Measurements from ENCODE around the gene PNCK.

The PNCK gene

DNA sequence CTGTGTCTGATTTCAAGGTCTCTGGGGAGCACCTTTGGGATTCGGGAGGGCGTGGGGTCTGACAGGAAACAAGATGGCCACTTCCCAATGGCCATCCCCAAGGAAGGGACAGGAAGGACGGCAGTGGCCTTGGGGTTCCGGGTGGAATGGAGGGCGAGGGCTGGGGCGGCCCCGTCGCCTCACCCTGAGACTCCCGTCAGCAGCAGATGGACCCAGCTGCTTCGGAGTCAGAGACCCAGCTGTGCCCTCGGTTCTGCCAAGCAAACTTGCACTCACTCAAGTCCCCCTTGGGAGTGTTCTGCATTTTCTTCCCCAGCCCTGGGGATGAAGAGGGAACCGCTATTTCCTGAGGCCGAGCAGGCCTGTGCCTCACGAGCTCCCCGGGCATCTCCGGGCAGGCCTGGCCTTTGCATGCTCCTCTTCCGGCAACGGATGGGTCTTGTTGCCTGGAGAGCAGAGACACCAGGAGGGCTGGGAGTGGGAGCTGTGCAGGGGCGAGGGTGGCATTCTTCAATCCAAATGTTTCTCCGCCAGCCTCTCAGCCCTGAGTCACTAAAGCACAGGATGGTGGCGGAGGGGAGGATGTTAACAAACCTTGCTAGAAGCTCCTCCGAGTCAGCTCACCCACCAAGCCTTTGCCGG lies 33.4 kb downstream of the PNCK start:
- DNase-seq = no peak

DNA sequence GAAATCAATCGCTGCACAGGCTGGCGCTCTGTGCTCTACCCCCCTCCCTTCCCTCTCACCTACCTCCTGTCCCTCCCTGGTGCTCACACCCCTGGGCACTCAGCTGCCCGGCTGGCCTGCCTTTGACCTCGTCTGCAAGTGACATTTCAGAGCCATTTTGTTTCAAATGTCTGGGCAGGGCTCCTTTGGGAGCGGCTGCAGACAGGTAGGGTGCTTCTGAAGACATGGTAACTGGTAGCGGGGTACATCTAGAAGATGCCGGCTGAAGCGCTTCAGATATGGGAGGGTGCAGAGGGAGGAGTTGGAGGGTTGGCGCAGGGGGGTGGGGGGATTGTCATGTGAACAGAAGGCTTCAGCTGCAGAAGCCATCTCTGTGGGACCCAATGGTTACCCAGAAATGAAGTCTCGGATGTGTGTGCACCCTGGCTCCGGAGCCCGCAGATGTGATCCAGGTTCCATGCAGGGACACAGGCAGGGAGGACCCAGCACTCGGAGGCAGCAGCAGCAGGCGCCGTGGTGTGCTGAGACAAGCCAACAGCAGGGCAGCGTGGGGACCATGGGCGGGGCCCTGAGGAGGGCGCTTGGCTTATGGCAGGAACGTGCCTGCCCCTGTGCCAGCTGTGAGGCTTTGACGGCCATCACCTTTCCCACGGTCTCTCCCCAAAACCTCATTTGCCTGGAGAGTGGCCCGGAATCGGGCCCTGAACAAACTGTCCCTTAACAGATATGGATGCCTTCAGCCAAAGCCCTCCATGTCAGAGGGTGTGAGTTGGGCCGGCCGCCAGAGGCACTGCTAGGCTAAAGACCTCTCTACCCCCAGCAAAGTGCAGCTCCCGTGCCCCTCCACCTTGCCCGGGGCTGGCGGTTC lies 34.2 kb downstream of the PNCK start:
- DNase-seq = no peak

DNA sequence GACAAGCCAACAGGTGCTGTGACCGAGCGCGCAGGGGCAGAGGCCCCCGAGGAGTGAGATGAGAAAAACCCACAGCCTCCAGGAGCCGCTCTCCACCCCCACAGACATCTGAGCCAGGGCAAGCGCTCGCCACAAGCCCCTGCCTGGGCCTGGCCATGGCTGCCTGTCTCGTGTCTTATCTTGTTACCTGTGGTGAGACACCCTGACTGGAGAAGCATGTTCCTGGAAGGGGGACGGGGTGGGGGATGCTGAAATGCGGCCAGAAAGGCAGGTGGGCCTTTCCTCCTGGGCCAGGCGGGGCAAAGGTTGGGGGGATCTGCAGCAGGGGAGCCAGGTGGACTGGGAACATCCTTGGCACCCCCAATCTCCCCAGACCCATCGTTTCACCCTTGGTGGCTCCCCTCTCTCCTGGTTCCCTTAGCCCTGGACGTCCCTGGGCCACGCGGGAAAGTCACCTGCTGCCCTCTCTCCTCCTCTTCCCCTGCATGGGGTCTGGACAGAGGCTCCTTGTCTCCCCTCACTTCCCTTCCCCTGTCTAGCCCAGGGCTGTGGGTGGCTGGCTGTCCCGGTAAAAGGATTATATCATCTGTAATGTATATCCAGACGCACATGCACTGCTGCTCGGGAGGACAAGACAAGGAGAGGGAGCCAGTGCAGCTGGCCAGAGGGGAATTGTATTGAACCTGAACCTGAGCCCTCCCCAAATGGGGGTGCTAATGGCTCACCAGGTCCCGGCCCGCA lies 35.0 kb downstream of the PNCK start:
- no peak for DNase-seq

DNA sequence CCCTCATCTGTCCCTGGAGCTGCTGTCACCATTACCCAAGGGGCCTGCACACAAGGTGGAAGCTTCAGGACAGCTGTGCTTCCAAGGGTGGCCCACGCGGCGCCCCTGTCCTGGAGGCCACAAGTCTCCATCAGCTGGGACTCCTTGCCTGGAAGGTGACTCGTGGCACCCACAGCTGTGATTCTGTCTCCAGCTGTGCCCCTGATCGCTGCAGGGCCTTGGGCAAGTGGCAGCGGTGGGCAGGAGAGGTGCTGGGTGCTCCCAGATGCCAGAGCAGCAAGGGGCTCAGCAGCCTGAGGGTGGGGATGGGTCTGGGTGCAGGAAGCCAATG lies 35.6 kb downstream of the PNCK start:
- DNase-seq = no peak

DNA sequence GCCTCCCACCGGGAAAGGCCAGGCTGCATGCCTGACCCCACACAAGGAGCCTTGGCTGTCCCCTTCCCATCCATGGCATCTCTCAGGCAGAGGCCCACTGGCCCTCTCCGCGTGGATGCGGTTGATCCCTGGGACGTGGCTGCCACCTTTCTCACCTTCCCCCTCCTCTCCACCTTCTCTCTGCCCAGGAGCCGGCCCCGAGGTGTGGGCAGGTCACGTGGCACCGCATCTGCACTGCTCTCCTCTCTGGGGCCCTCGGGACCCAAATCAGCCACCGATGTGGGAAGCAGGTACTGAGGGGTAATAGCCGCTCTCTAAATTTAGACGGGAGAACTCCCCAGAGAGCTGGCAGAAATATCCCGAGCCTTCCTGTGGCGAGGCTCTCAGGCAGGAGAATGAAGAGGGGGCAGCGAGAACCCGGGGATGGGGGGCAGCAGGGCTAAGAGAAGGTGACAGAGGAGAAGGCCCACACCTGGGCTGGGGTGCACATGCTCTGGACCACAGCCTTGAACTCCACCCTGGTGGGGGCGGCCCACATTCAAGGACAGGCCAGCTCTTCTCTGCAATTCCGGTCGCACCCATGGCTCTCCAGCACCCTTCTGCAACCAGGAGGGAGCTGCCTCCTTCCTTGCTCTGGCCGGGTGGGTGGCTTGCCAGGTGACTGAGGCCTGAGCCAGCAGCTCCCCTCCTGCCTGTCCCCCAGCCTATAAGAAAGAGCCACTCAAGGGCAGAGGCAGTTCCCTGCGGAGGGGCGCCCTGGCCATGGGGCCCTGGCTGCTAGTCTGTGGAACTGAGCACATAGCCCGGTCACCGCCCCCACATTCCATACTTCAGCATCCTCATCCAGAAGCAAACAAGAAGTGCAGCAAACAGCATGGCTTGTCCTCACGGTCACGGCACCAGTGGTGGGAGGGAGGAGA lies 36.2 kb downstream of the PNCK start:
- DNase-seq = no peak

DNA sequence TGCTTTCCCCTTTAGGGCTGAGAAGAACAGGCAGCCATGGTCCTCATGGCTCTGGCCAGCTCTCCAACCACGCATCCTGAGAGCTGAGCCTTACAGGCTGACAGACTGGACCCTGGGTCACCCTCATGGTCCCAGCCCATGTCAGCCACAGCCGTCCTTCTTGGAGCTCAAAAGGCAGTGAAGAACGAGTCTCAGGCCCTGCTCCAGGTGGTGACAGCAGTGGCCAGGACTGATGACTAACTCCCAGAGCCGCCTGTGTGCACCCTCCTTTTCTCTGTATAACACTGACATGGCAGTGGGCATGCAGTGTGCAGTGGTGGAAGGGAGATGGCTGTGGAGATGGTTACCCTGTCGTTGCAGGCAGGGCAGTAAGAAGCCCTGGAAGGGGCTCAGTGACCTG lies 36.9 kb downstream of the PNCK start:
- DNase-seq = no peak

DNA sequence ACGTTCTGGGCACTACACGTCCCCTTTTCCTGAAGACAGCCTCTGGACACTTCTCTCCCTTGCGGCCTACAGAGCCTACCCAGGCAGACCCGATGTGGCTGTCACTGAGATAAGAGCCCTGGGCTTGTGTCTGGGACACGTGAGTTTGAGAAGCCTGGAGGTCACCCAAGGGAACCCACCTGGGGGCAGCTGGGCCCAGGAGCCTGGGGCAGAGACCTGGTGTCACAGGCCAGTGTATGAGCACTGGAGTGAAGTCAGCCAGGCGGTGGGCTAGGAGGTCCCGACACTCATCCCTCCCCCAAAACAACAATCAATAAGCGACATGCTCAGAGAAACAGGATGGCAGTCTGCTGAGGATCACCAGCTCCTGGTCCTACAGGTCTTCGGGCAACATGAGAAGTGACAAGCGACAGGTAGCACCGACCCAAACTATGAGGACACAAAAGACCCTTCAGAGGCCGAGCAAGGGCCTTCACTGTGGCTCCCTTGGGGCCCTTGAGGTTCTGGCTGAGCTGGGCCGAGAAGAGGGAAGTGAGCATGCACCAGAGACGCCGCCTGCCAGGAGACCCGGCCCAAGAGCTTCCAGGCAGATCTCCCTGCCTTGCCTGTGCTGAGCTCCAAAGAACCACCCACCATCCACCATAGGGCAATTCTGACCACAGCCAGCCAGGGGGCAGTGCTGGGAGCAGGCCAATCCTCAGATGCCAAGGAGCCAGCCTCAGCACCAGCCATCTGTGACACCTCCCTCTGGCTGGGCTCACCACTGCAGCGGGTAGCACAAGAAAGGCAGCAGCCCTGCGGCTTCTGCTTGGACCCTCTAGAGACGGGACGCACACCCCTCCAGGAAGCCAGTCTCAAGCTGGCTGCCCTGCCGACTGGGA lies 37.6 kb downstream of the PNCK start:
- no peak for DNase-seq

DNA sequence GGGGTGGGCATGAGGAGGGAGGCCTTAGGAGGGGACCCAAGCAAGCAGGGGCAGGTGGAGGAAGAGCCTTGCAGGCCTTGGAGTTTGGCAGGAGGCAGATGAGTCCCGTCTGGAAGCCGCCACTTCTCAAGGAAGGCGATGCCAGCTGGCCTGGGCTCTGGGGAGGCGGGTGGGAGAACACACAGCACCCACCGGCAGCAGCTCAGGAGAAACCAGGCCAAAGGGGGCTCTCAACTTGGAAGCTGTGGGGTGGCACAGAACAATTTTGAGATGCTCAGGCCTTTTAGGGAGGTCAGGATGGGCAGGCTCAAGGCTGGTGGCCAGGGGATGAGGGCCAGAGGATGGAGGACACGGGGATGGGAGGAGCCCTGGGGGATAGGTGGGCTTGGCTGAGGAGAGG lies 38.2 kb downstream of the PNCK start:
- DNase-seq = no peak

DNA sequence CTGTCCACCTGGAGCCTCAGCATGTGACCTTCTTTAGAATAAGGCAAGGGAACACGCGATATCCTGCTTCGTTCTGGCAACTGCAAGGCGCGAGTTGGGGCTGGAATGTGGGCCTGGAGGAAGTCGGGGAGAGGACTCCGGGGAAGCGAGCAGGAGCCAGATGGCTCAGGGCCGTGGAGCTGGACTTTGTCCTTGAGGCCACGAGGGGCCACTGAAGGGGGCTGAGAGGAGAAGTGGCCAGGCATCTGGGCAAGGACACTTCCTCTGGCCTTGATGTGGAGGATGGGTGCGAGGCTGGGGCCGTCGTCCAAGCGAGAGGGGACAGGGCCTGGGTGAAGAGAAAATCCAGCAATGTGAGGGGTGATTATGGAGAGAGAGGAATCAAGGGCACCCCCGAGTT lies 38.8 kb downstream of the PNCK start:
- DNase-seq = no peak

DNA sequence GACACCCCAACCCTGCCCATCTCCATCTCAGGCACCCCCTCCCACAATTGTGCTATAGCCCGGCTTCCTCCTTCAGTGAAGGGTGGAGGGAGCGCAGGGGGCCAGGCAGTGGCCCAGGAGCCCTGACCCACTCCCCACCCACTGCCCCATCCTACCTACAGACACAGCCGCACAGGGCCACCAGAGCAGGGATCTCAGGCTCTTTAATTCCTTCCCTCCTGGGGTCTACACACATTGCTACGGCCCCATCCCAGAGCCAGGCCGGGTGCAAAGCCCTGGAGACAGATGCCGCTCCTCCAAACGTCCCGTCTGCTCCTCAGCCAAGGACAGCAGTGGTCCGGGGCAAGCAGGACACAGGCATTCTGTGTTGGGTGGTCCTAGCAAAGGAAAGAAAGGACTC lies 39.4 kb downstream of the PNCK start:
- no peak for DNase-seq

DNA sequence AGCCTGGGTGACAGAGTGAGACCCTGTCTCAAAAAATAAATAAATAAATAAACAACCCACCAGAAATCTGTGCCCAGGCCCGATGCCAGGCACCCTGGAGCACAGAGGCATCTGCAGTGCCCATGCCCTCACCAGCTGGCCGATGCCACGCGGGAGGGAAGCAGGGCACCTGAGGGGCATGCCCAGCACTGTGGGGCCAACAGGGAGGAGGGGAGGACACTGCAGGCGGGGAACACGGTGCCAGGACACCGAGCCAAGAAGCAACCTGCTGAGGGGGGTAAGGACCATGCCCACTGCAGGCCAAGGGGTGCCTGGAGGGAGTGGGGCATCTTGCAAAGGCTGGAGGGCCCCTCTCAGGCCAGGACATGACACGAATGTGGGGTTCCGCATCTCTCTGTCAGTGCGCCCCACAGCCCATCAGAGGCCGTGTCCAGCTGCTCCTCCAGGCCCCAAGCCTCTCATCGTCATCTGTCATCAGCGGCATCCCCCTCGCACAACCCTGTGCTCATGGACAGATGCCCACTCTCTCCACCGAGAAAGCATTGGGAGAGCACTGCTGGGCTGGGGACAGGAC lies 39.9 kb downstream of the PNCK start:
- DNase-seq = no peak

DNA sequence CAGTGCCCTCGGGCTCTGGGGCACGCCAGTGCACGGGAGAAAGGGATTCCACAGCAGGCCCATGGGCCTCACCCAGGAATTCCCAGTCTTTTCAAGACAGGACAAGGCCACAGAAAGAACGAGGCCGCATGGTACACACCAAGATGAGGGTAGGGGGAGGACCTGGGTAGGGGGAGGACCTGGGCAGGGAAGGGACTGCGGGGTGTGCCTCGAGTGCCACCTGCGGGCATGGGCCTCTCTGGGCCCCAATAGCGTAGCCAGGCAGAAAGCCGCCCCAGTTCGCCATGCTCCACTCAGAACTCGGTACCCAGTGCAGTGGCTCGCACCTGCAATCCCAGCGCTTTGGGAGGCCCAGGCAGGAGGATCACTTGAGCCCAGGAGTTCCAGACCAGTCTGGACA lies 40.6 kb downstream of the PNCK start:
- DNase-seq = no peak

DNA sequence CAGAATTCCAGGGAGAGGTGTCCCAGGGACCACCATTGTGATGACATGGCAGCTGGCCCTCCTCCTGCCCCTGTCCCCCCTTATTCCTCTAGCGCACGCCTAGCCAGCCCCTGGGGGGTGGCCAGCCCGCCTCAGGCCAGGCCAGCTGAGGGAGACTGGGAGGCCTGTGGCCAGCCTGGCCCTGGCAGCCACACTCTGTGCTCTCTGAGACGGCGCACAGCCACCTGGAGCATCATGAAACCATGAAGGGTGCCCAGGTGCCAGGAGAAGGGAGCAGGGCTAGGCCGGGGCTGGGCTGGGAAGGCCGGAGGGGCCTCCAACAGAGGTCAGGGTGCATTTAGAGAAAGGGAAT lies 41.0 kb downstream of the PNCK start:
- no peak for DNase-seq

DNA sequence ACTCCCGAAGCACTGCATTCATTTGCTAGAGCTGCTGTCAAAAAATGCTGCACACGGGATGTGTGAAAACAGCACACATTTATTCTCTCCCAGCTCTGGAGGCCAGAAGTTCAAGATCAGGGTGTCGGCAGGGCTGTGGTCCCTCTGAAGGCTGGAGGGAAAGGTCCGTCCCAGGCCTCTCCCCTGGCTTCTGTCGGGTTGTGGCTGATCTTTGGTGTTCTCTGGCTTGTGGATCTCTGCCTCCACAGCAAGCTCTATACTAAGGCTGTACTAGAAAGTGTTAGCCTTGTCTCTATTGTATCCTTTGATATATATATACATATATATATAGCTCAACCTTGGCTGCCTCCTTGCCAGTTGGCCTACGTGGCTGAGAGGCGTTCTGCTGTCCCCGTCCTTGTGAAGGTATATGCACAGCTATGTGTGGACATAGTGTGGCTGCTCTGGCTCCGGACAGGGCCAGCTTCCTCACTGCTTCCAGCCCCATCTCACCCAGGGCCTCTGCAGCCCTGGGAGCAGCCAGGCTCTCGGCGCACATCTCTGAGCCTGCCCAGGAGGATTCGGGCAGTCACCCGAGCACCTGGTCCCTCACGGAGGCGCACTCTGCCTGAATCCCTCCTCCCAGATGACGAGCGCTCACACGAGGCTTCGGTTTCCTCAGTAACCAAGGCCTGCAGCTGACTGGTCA lies 41.6 kb downstream of the PNCK start:
- no peak for DNase-seq

DNA sequence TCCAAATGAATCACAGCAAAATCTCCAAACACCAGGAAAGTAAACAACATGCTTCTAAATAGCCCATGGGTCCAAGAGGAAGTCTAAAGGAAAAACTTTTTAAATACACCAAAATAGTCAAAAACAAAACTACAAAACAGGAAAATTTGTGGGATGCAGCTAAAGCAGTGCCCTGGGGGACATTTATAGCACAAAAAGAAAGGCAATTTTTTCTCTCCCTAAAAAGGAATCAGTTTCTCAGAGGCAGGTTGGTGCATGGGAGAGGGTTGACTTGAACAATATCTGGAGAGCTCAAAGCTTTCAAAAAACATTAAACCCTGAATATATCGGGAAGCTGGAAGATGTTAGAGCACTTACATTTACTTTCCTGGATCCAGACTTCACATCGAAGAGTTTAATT lies 42.3 kb downstream of the PNCK start:
- DNase-seq = no peak

DNA sequence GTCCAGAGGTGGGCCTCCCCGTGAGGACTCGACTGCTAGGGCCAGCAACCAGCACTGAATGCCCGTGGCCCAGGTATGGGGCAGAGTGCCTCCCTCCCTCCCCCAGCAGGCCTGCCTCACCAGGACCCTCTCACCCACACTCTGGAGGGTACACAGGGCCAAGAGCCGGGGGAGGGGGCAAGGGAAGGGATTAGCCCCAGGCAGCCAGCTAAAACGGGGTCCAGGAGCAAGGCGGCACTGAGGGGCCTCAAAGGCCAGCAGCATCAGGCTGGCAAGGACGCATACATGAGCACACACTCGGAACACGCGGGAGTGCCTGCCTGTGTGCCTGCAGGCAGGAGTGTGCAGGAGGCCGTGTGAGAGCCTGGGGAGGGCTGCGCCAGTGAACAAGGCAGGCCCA lies 44.9 kb downstream of the PNCK start:
- no peak for DNase-seq

DNA sequence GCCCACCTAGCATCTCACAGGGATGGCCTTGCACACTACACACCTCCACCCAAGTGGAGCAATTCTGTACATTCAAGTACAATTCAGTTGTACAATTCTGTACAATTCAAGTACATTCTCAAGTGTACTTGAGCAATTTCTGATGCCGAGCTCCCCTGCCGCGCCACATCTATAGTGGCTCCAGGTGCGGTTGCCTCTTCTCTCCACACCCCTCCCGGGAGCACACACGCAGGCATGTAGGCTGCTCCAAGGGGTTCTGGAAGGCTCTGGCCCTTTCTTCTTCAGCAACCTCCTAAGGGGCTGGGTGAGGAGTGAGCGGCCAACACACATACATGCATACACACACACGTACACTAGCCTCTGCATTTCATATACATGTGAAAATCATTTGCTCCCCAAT lies 45.5 kb downstream of the PNCK start:
- no peak for DNase-seq

DNA sequence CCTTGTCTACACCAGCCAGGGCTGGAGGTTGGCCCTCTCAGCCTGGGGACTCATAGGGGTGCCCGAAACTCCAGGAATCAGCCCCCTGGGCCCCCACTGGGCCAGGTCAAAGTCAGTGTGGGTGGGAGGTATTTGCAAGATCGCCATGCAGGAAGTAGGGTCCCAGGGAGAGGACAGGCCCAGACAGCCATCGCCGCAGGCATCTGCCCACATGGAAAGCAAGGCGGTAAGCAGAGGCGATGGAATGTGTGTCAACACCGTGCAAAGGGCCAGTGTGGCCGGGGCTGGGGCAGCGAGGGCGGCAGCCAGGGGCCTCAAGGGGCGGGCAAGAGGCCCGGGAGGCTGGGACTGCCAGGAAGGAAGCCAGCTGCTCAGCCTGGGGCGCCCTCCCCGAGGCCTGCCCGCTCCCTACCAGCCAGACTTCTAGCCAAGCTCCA lies 45.9 kb downstream of the PNCK start:
- no peak for DNase-seq

DNA sequence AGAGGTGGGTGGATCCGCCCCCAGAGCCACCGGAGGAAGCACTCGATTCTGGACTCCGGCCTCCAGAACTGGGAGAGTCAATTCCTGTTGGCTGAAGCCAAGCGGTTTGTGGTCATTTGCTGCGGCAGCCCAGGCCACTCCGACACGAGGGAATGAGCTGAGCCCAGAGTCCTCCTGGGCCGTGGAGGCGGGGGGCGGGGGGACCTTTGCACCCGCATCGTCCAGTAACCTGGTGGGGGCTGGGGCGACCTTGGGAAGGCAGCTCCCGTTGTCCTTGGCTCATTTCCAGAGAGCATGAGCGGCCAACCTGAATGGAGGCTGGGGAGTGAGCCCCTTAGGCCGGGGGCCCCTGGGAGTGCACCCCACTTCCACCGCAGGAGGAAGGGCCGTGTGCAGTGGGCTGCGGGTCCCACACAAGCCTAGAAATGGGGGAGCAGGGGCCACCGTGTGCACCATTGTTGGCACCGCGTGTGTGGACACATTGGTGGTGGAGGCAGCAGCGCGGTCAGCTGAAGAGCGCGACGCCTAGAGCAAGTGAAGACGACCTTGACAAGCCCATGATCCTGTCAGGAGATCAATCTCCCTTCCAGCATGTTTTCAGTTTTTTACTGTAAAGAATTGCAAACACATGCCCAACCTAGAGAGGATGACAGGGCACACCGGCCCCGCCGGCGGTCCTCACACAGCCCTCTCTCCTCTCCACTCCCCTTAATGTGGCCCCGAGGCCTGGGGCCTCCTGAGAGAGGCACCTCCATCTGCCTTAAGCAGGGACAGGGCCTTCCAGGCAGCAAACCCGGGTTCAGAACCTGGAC lies 46.5 kb downstream of the PNCK start:
- DNase-seq = no peak

DNA sequence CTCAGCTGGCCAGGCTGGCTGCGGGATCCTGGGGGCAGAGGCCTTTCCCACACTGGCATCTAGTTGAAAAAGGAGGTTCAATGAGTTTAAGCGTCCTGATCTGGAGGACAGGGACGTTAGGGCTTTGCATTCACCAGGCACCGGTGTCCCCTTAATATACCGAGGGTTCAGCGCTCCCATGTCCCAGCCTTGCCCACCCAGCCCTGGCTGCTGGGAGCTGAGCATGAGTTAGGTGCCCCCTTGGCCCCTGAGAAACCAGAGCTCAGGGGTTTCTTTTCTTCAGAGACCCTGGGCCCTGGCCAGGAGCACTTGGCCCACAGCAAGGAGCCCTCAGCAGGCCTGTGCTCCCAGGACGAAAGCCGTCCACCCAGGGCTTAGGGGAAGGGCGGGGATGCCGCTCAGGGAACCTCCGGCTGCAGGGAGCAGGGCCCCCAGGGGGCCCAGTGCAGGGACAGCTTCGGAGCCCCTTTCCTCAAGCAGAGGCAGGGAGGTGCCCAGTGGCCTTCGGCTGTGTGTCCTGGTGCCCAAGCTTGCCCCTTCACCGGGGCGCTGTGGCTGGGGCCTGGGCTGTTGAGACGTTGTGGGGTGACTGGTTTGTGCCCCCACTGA lies 47.5 kb downstream of the PNCK start:
- no peak for DNase-seq
